Activated CD8-positive, alpha-beta memory T cell treated with anti-CD3 and anti-CD28 coated beads, Interleukin-2, amount 50 U/mL, for 24 hours (primary cell): Measurements from ENCODE around the gene APOBEC4.
"Not testable (repeated sequence)": the region's sequence is repeated elsewhere in the genome, so short reads cannot be mapped to it uniquely, and the experiment has no call there.

Source experiments
- DNase-seq: peaks from one replicate; pipeline ENCODE4 v3.0.0-alpha.2; 2020; ENCODE audit errors: extremely low read depth

APOBEC4 gene, protein sequence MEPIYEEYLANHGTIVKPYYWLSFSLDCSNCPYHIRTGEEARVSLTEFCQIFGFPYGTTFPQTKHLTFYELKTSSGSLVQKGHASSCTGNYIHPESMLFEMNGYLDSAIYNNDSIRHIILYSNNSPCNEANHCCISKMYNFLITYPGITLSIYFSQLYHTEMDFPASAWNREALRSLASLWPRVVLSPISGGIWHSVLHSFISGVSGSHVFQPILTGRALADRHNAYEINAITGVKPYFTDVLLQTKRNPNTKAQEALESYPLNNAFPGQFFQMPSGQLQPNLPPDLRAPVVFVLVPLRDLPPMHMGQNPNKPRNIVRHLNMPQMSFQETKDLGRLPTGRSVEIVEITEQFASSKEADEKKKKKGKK

GRCh38 chr1:183652547-183653461 lies at the start of gene APOBEC4:
Gene APOBEC4 (minus strand): TSS chr1:183653316. CDS start chr1:183648781, 4,535 bp downstream.
- no peak for DNase-seq

GRCh38 chr1:183702813-183703198 lies 49.7 kb upstream of the APOBEC4 start:
- no peak for DNase-seq

DNA sequence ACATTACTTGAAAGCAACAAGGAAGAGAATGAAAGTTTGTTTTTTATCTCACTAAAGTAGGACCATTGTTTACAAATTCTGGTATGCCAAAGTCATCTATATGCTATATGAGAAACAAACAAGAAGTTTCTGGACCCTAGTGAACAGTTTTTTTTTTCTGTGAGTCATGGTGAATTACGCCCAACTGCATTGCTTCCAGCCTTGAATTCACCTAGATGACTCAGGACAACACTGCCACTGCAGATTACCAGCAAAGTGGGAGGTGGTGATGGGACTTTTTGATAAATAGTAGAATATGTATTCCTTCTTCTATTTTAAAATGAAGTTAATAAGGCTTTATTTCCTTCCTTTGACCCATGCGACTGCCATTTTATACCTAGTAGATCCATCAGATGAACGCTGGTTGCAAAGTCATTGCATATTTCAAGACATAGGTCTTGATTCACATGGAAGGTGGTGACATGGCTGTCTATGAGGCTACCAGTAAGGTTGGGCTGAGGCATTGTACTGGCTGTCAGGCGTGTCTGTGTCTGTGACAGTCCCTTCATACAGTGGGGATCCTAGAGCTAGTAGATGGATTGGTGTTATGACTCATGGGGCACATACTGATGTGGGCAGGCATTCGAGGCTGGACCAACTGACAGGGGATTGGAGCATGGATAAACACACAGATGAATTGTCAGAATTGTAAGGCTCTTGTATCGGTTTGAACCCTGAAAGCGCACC lies 49.1 kb upstream of the APOBEC4 start:
- DNase-seq = no peak

- no peak for DNase-seq
Measured at GRCh38 chr1:183699616-183700160, 46.6 kb upstream of the APOBEC4 start.

DNA sequence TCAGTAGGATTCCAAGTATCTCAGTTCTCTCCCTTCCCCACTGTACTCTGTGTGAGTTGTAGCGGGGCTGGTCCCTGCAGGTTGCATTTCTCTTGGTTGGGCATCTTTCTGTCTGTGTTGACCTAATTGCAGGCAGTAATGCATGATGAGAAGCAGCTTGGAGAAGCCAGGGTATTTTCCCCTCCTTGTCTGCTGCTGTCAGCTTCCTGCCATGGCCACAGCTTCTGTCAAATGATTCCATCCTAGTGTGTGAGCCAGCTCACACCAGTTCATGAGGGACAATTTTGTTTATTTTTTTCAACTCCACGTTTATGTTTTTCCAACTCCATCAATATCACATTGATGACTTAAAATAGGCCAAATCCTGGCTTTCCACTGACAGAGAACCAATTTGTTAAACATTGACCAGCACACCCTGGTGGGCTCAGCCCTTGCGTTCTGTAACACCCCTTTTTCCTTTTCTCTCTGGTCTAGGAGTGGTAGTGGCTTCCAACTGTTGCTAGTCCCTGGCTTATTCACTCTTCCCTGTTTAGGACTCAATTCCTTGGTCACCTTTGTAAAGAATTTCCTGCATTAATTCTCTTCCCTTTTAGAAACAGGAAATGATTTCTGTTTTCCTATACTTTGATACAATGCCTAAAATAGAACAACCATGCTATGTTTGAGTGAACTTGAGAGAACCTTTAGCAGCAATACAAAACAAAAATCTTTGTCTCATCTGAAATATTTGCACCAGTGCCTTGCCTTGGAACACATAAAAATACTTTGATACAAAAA lies 44.9 kb upstream of the APOBEC4 start:
- DNase-seq = no peak

DNA sequence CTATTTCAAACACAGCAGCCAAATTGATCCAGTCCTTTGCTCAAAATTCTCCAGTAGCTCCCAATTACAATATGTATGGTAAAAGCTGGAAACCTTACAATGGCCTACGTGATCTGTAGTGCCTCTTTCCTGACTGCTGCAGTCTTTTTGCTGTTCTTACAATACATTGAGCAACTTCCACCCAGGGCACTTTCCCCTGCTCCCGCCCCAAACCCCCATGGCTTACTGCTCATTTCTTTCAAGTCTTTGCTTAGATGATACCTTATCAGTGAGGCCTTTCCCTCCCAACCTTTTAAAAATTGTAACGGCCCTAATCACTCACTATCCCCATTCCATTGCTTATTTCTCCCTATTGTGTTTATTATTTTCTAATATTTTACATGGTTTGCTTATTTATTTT lies 43.9 kb upstream of the APOBEC4 start:
- DNase-seq = no peak

- DNase-seq = no peak
Measured at GRCh38 chr1:183694755-183695154, 41.6 kb upstream of the APOBEC4 start.

- DNase-seq = no peak
Measured at GRCh38 chr1:183694066-183694465, 41.0 kb upstream of the APOBEC4 start.

DNA sequence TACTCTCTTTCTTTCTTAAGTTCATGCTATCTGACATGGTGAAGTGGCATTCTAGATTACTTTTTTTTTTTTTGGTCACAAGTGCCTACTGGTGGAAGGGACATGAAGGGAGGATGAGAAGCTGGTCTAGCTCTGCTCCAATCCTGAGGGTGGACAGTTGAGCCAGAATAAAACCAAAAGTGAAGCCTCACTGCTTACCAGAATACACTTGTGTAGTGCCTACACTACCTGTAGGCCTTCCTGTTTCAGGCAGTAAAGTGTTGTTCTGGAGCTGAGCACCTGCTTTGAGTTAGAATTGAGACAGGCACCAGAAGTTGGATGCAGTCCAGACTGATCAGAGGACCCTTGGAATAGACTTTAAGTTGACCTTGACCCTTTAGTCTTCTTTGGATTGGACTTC lies 40.4 kb upstream of the APOBEC4 start:
- DNase-seq = no peak

- DNase-seq = no peak
Measured at GRCh38 chr1:183689762-183690204, 36.7 kb upstream of the APOBEC4 start.

DNA sequence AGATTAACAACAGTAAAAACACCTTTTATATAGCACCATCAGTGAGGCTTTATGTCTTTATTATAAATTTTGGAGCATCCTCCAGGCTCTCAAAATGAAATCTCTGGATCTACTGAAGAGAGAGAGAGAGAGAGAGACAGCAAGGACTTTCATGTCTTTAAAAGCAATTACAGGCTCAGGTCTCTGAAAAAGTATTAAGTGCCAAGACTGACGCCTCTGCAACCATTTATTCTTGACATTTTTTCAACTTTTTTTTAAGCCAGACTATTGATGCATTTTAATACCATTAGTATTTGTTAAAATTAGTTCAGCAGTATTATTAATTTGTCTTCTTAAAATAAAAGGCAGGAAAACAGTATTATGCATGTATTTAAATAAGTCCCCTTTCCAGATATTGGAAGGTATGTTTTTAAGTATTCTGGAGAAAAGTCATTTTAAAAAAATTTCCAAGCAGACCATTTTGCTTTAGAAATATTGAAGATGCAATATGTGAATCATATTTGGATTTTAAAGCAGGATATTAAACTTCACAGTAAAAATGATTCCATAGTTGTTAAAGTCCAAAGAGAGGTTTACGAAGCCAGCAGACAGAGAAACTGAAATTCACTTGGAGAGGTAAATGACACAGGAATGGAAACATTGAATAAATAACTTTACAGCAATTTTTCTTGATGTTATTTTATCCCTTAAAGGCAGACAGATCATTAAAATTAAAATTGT lies 35.4 kb upstream of the APOBEC4 start:
- no peak for DNase-seq

DNA sequence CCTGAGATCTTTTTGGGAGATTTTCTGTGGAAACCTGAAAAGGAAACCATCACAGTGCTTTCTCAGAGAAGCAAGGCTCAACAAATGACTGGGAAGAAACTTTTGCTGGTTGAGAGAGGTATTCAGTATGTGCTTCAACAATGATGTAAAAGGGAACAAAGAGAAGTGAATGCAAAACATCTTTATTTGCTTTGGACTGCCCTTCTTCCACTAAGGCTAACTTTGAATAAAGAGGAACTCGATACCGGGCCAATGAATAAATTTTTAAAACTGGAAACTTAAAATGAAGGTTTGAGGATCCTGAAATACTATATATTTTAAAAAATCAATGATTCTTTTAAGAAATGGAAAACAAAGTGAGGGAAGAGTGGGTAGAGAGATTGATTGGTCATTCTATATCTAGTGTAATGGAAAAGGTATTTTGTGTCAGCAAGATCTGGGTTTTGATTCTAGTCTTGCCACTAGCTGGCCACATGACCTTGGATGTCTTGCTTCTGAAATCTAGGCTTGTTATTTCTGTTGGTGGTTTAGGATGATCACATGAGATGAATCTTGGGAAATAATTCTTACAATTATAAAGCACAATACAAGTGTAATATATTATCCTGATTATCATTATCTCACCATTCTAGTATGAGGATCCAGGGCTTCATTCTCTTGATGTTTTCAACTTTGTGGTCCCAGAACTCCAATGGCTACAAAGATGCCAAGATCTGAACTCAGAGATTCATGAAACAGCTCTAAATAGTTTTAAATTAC lies 34.6 kb upstream of the APOBEC4 start:
- no peak for DNase-seq

GRCh38 chr1:183686229-183686628 lies 33.1 kb upstream of the APOBEC4 start:
- DNase-seq = no peak

DNA sequence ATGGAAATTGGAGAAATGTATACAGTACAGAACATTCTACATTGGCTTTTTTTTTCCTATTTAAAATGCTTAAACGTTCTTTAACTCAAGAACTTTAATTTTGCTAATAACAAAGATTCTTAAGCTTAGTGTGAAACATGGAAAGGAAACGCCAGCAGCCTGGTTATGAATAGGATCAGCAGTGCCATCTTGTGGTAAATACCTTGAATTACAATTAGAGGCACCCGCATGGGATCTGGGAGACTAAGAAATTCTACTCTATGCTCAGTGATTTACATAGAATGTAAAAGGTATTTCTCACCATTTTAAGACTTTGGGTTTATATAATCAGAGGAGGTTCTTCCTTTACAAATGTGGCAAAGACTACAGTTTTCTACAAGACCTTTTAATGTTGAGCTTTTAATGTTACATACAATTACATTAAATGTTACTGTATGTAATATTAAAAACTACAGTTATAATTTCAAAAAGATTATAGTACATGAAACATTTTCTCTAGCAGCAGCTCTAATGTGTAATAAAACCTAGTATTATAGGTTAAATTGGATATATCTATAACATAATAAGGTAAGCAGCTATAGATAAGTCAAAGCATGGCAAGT lies 32.1 kb upstream of the APOBEC4 start:
- no peak for DNase-seq

DNA sequence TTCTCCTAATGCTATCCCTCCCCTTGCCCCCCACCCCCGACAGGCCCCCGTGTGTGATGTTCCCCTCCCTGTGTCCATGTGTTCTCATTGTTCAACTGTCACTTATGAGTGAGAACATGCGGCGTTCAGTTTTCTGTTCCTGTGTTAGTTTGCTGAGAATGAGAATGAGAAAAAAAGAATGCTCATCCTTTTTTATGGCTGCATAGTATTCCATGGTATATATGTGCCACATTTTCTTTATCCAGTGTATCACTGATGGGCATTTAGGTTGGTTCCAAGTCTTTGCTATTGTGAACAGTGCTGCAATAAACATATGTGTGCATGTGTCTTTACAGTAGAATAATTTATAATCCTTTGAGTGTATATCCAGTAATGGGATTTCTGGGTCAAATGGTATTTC lies 26.2 kb upstream of the APOBEC4 start:
- not testable (repeated sequence) for DNase-seq

DNA sequence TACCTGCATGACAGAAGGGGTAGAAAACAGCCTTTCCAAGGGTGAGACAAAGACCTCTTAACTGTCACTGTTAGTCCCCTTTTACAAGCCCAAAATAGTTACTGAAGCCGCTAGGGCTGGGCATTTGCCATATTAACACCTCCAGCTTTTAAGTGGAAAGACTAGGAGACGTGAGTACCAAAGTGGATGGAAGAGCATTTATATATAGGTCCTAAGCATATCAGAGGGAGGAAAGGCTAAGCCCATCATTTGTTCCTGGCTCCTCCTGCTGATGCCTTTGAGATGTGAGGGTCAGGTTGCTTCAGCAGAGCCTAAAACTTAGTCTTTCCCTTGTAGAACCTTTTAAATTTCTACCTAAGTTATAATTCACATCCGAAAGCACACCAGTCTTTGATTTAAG lies 25.7 kb upstream of the APOBEC4 start:
- DNase-seq = no peak

DNA sequence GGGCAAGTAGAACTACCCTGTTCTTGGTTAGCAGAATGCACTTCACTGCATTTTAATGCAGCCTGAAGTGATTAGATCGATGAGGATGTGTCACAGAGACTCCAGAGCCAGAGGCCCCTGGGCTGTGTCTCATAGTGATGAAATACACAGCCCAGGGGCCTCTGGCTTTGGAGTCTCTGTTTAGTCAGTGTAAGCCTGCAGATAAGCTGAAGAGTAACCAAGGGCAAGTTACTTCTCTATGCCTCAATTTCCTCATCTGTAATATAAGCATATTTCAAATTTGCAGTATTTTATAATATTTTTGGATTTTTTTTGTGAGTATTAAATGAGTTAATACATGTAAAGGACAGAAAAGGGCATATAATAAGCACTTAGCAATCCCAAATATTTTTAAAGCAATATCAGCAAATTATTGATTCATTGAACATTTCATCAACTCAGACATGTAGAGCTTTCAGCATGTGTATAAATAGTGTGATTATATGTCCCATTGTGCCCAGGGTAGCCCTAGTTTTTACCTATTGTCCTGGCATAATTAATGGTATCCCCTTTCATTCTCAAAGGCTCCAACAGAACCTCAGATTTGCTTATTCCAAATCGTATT lies 23.6 kb upstream of the APOBEC4 start:
- no peak for DNase-seq

GRCh38 chr1:183675883-183676585 lies 22.9 kb upstream of the APOBEC4 start:
- DNase-seq = no peak
